PFSK-1 (cell line): Measurements from ENCODE around the gene GRK5.

Experiments
- POLR2AphosphoS5 ChIP-seq: IDR thresholded peaks from 2 replicates; pipeline ENCODE4 v1.6.1; 2012; ENCODE audit warnings: low read depth, mild to moderate bottlenecking, control low read depth, low read length, moderate library complexity
- REST ChIP-seq, 2 experiments: IDR thresholded peaks; 2 replicates each; pipeline versions ENCODE4 v1.6.1 to v1.8.0; 2011 to 2012; ENCODE audit warnings: low read depth in 2 of 2, low read length in 2 of 2, control low read depth in 1 of 2, inconsistent platforms in 1 of 2, mild to moderate bottlenecking in 1 of 2, moderate library complexity in 1 of 2; ENCODE audit not compliant: insufficient read depth in 1 of 2
- TAF1 ChIP-seq: IDR thresholded peaks from 2 replicates; pipeline ENCODE4 v1.6.1; 2012; ENCODE audit warnings: low read length, control low read depth, borderline replicate concordance; ENCODE audit not compliant: insufficient read depth

GRCh38 chr10:119384127-119384526, 176.8 kb downstream of the GRK5 start:
- TF ChIP-seq REST (IDR thresholded peaks at IDR 0.05; ENCODE audit: insufficient read depth in 1 of 2, low read depth in 2 of 2, low read length in 2 of 2) (no peak), POLR2AphosphoS5 (no peak), TAF1 (no peak)
